ENCODE measurements around the gene CNTFR.
"Not testable (repeated sequence)": the region's sequence is repeated elsewhere in the genome, so short reads cannot be mapped to it uniquely, and the experiment has no call there.

CNTFR gene

DNA sequence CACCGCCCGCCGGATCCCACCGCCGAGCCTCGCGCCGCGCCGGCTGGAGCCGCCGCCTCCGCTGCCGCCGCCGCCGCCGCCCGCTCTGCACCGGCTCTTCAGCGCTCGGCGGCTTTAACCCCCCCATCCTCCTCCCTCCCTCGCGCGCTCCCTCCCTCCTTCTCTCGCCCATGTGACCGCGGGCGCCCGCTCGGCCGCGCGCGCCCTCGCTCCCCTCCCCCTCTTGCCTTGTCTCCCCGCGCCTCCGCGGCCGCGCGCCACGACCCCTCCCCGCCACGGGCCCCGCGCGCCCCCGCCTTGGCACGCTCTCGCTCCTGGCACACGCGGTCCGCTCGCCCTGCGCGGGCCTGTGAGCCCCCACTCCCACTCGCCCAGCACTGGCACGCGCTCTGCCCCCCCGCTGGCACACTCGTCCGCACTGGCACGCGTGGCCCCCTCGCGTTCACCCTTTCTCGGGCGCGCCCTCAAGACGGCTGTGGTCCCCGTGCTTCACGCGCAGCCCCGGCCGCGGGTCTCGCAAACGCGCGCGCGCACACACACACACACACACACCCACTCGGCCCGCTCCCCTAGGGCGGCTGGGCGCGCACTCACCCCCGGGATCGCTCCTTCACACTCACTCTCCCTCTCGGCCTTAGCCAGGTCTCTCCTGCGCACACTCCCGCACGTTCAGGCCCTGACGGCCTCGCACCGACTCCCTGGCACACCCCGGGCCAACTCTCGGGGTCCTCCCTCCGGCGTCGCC, at the start of gene CNTFR:
Gene CNTFR, minus strand, starts transcription at position 89 of the 745 bp plus-strand sequence. CDS start 20,743 bp downstream, outside the sequence.
- peak; percentile 41 for DNase-seq

DNA sequence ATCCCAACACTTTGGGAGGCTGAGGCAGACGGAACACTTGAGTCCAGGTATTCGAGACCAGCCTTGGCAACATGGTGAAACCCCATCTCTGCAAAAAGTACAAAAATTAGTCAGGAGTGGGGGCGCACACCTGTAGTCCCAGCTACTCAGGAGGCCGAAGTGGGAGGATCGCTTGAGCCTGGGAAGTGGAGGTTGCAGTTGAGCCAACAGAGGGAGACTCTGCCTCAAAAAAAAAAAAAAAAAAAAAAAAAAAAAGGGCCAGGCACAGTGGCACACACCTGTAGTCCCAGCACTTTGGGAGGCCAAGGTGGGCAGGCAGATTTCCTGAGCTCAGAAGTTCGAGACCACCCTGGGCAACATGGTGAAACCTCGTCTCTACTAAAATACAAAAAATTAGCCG, 49.8 kb upstream of the CNTFR start:
- DNase-seq = not testable (repeated sequence)

- no peak for DNase-seq
Observed at GRCh38 chr9:34638138-34638445, 48.6 kb upstream of the CNTFR start.

DNA sequence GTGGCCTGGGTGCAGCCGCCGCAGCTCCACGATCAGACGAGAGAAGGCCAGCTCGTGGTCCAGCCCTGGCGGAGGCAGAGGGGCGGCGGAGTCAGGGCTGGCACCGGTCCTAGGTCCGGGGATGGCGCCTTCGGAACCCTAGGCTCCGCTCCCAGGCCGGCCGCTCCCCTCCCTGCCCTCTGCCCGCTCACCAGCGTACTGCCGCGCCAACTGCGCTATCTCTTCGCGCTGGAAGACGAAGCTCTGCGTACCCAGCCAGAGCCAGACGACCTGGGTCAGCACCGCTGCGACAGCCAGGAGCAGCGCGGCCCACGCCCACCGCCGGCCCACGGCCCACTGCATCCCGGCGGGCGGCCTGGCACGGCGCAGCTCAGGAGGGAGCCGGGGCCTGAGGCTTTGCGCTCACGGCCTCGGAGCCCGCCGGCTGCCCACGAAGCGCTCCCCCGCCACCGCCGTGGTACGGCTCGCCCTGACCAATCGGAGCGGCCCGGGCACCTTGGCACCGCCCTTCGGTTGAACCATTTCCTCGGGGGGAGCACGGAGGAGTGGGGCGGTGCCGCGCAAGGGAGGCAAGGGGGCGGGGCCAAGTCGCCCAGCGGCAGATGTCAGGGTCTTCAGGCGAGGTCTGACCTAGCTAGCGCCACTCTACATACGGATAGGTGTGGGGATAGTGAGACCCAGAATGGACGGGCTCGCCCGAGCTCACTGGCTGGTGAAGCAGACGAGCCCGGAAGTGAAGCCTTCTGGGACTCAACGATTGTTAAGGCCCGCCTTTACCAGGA, 48.0 kb upstream of the CNTFR start, which contains the start of gene SIGMAR1:
Gene SIGMAR1, minus strand, starts transcription at position 432 of the 782 bp plus-strand sequence. Its CDS starts 90 bp downstream, at position 342.
- DNase-seq = peak; percentile 86

DNA sequence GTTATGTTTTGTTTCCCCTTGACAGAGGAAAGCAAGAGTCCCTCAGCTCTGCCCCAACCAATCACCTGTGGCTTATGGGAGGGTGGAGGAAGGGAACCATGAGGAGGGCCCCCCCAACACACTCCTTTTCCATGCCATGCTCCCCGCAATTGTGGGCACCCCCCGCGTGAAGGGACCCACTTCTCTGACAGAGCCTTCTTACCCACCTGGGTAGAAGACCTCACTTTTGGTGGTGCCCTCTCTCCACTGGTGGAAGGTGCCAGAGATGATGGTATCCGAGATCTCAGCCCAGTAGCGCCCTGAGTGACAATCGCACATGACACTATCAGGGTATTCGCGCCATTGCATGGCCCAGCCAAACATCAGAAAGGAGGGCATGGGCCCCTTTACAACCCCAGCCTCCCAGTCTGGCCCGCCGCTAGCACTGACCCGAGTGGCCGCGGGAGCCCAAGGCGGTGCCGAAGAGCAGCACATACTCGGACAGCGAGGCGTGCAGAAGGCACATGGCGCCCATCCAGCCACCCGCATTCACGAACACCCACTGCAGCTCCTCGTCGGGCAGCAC, 47.3 kb upstream of the CNTFR start:
- peak; percentile 30 for DNase-seq

DNA sequence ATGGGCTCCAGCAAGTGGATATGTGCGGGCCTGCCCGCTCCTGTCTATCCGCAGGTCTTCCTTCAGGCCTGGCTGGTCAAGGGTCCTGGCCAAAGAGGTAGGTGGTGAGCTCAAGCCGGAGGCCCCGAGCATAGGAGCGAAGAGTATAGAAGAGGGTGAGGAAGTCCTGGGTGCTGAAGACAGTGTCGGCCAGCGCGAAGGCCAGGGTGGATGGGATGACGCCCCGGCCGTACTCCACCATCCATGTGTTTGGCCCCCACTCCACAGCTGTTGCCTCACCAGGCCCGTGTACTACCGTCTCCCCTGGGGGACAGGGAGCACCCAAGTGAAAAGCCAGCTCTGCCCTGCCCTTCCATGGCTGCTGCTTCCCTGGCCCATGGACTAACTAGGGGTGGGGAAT, 46.0 kb upstream of the CNTFR start:
- DNase-seq = no peak

- DNase-seq = no peak
Observed at GRCh38 chr9:34634551-34635248, 45.2 kb upstream of the CNTFR start.

- peak; percentile 57 for DNase-seq
Observed at GRCh38 chr9:34633851-34634550, 44.5 kb upstream of the CNTFR start.

DNA sequence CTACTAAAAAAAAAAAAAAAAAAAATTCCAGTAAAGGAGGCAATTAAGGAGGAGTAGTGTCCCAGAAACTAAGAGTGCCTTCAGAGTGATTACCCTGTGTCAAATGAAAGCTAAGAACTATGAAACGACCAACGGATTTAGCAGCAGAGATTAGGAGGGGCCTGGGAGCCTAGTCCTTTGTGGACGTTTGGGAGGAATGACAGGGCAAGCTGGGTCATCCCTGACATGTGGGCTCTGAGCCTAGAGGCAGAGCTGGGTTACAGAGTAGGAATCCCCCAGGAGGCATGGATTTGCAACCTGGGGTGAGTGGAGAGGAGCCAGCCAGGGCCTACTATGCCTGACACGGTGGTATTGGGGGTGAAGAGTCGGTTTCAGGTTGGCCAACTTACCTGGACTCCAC, 43.6 kb upstream of the CNTFR start:
- no peak for DNase-seq

- no peak for DNase-seq
Observed at GRCh38 chr9:34630402-34631154, 41.1 kb upstream of the CNTFR start.

DNA sequence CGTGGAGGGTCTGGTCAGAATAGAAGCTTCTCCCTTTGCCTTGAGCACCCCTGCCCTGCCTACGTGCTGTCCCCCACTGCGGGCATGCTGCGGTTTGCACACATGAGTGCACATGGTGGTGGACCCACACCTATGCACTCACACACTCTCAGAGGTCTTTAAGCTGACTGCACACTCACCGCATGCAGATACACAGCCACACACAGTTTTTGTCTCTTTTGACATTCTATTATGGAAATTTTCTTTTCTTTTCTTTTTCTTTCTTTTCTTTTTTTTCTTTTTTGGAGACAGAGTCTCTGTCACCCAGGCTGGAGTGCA, 39.9 kb upstream of the CNTFR start:
- no peak for DNase-seq

DNA sequence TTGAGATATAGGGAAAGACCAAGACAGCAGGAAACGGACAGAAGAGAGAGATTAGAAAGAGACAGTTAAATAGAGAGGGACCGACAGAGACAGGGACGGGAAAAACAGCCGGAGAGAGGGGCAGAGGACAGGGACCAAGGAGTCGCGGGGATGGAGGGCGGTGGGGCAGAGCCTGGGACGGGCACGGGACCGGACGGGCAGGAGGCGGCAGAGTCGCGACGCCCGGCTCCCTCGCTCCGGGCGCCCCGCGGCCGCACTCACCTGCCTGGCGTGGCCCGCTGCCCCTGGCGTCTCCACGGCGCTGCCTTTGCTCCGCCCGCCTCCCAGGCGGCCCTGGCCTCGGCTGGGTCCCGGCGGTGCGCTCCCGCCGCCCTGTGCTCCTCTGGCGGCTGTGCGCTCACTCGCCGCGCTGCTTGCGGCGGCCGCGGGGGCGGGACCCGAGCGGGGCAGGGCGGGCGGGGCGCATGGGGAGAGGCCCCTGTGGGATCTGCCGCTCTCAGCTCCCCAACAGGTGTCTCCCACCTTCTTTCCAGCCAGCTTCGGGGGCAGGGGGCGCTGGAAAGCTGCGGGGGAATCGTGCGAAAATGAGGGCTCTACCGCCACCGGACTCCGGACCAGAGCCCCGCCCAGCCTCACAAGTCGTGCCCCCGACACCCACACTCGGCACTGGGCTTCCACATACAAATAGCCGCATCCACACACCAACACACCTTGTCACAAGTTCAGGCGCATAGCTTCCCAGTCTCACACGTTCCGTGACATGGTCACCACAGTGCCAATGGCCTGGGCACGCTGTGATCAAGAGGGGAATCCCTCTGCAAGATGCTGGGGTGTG, 39.3 kb upstream of the CNTFR start, which contains the start of gene ARID3C:
Gene ARID3C, minus strand, starts transcription at position 411 of the 835 bp plus-strand sequence. CDS start 1,052 bp downstream, outside the sequence.
- DNase-seq = peak; percentile 52

- DNase-seq = no peak
Observed at GRCh38 chr9:34627716-34628655, 38.5 kb upstream of the CNTFR start.

- no peak for DNase-seq
Observed at GRCh38 chr9:34625186-34625486, 35.6 kb upstream of the CNTFR start.

GRCh38 chr9:34624475-34625185, 35.1 kb upstream of the CNTFR start:
- no peak for DNase-seq

- no peak for DNase-seq
Observed at GRCh38 chr9:34623374-34624235, 34.1 kb upstream of the CNTFR start.

GRCh38 chr9:34620061-34620994, 30.8 kb upstream of the CNTFR start, which contains the start of gene DCTN3:
DCTN3 (minus strand) TSS chr9:34620495; CDS start chr9:34620464, 31 bp downstream.
- peak; percentile 95 for DNase-seq
